Fibroblast of lung (primary cell): ENCODE measurements around the gene FZD2. TPM values are rescaled to one million over a fixed set of nuclear protein-coding genes. Genes with fewer than 3 reads are reported as not detected.
A peak's percentile ranks its signal among the peaks of the same experiment; 100 is the strongest.
"Not testable (repeated sequence)": the region's sequence is repeated elsewhere in the genome, so short reads cannot be mapped to it uniquely, and the experiment has no call there.

Source experiments
- DNase-seq, 2 donors: peaks; one replicate each; pipeline versions ENCODE4 v3.0.0 to v3.0.0-alpha.2; 2010; ENCODE audit warnings: low read depth in 2 of 2
- H2AFZ ChIP-seq: 2 replicates; pipeline ENCODE4 v1.5.1; 2012; ENCODE audit warnings: low read length, control low read depth, inconsistent platforms
- H3K27ac ChIP-seq: 2 replicates; pipeline ENCODE4 v1.5.1; 2011; ENCODE audit warnings: low read length, control low read depth; ENCODE audit not compliant: insufficient read depth
- H3K27me3 ChIP-seq: 2 replicates; pipeline ENCODE4 v1.5.1; 2011; ENCODE audit warnings: mild to moderate bottlenecking, low read length; ENCODE audit not compliant: control insufficient read depth, insufficient read depth
- H3K36me3 ChIP-seq: 2 replicates; pipeline ENCODE4 v1.5.1; 2011; ENCODE audit warnings: low read length; ENCODE audit not compliant: control insufficient read depth, insufficient read depth
- H3K4me1 ChIP-seq: 2 replicates; pipeline ENCODE4 v1.5.1; 2011; ENCODE audit warnings: low read length; ENCODE audit not compliant: control insufficient read depth, insufficient read depth; ENCODE audit errors: extremely low read depth
- H3K4me2 ChIP-seq: 2 replicates; pipeline ENCODE4 v1.5.1; 2011; ENCODE audit warnings: low read length, control low read depth; ENCODE audit not compliant: insufficient read depth; ENCODE audit errors: extremely low read depth
- H3K4me3 ChIP-seq, 4 experiments: fragments of 200-600 bp in 1 of 4; sonication (generic) in 1 of 4; replicated peaks in 1 of 4; 2 replicates each; pipeline ENCODE4 v1.5.1; 2011 to 2016; ENCODE audit warnings: low read length in 4 of 4, low read depth in 3 of 4, mild to moderate bottlenecking in 3 of 4, control low read depth in 2 of 4, inconsistent platforms in 1 of 4, mixed read lengths in 1 of 4; ENCODE audit not compliant: insufficient read depth in 1 of 4; ENCODE audit errors: control extremely low read depth in 1 of 4
- H3K79me2 ChIP-seq: 2 replicates; pipeline ENCODE4 v1.5.1; 2012; ENCODE audit warnings: mild to moderate bottlenecking, low read length, inconsistent platforms; ENCODE audit not compliant: control insufficient read depth, insufficient read depth
- H3K9ac ChIP-seq: 2 replicates; pipeline ENCODE4 v1.5.1; 2011; ENCODE audit warnings: mild to moderate bottlenecking, low read length, control low read depth; ENCODE audit not compliant: insufficient read depth
- H3K9me3 ChIP-seq: 2 replicates; pipeline ENCODE4 v1.5.1; 2012; ENCODE audit warnings: low read depth, low read length; ENCODE audit not compliant: control insufficient read depth, insufficient read depth
- H4K20me1 ChIP-seq: 2 replicates; pipeline ENCODE4 v1.5.1; 2011; ENCODE audit warnings: low read length; ENCODE audit not compliant: control insufficient read depth, insufficient read depth; ENCODE audit errors: extremely low read depth
- EZH2 ChIP-seq: IDR thresholded peaks from 2 replicates; pipeline ENCODE4 v1.5.1; 2012; ENCODE audit warnings: low read length, control low read depth, mild to moderate bottlenecking; ENCODE audit errors: missing control alignments
- polyA plus RNA-seq, 2 donors: library from polyadenylated mRNA; depleted of rRNA in 1 of 2; stranded (reverse) in 1 of 2; unstranded in 1 of 2; fragments of >200 nt; gene quantifications; 2 replicates each; pipeline ENCODE4 v1.2.1, GENCODE V29; 2011 to 2012; ENCODE audit warnings: missing spikeins in 1 of 2
- total RNA-seq: library from RNA; depleted of rRNA; stranded (reverse); fragments of >200 nt; gene quantifications from 2 replicates; pipeline ENCODE4 v1.2.1, GENCODE V29; 2014
- TF ChIP-seq, protein P1 (sequence below), 2 donors: IDR thresholded peaks in 1 of 2; conservative IDR thresholded peaks in 1 of 2; 1 replicate in 1 of 2; 2 replicates in 1 of 2; pipeline ENCODE4 v1.5.1; 2011 to 2012; ENCODE audit warnings: low read length in 2 of 2, control low read depth in 1 of 2, inconsistent platforms in 1 of 2, low read depth in 1 of 2, mild to moderate bottlenecking in 1 of 2

Gene FZD2
- total and polyA plus RNA-seq, 2 donors (not counting 1 experiment from before 2014, with no cell fraction given): 20.3 to 23.2 TPM

DNA sequence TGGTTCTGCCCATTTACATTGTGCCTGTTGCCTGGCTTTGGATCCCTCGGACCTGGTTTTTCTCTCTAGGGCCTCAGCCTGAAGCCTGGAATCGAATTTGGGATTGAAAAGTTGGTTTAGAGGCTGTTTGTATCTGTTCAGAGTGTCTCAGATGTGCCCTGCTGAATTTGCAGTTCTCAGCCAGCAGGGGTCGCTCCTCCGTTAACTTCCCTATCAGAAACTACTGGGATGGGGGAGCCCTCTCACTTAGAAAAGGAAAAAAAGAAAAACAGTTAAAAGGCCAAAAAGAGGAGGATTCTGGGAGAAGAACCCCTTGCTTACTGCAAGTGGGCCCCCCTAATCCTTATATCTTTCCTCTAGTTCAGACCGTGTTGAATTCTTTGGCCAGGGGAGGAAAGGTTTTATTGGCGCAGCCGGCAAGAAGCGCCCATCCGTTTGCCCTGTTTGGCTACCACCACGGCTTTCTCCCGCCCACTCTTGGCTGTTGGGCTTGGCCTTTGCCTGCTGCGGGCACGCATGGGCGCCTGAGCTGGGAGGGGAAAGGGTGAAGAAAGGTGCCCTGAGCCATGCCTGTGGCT lies 8.7 kb downstream of the FZD2 start:
- TF ChIP-seq EZH2: no peak
- TF ChIP-seq, protein P1, sequence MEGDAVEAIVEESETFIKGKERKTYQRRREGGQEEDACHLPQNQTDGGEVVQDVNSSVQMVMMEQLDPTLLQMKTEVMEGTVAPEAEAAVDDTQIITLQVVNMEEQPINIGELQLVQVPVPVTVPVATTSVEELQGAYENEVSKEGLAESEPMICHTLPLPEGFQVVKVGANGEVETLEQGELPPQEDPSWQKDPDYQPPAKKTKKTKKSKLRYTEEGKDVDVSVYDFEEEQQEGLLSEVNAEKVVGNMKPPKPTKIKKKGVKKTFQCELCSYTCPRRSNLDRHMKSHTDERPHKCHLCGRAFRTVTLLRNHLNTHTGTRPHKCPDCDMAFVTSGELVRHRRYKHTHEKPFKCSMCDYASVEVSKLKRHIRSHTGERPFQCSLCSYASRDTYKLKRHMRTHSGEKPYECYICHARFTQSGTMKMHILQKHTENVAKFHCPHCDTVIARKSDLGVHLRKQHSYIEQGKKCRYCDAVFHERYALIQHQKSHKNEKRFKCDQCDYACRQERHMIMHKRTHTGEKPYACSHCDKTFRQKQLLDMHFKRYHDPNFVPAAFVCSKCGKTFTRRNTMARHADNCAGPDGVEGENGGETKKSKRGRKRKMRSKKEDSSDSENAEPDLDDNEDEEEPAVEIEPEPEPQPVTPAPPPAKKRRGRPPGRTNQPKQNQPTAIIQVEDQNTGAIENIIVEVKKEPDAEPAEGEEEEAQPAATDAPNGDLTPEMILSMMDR (conservative IDR thresholded peaks at IDR 0.05 in 1 of 2, IDR thresholded peaks at IDR 0.05 in 1 of 2; ENCODE audit: low read depth in 1 of 2, low read length in 2 of 2): peak; percentile 38 to 49
- H3K4me1 ChIP-seq: no peaks in the 10 kb centered on the region
- no peak overlapping the region for H3K4me2 ChIP-seq
- no peaks in the 10 kb centered on the region for H3K79me2 ChIP-seq
- no peak overlapping the region for H3K27ac ChIP-seq
- H3K9me3 ChIP-seq: no peaks in the 10 kb centered on the region
- no peaks in the 10 kb centered on the region for H3K27me3 ChIP-seq
- no peak overlapping the region for H2AFZ ChIP-seq
- no peak overlapping the region for H3K9ac ChIP-seq
- no peaks in the 10 kb centered on the region for H4K20me1 ChIP-seq
- H3K36me3 ChIP-seq: no peaks in the 10 kb centered on the region
- DNase-seq: no peak
- no peak overlapping the region for H3K4me3 ChIP-seq

DNA sequence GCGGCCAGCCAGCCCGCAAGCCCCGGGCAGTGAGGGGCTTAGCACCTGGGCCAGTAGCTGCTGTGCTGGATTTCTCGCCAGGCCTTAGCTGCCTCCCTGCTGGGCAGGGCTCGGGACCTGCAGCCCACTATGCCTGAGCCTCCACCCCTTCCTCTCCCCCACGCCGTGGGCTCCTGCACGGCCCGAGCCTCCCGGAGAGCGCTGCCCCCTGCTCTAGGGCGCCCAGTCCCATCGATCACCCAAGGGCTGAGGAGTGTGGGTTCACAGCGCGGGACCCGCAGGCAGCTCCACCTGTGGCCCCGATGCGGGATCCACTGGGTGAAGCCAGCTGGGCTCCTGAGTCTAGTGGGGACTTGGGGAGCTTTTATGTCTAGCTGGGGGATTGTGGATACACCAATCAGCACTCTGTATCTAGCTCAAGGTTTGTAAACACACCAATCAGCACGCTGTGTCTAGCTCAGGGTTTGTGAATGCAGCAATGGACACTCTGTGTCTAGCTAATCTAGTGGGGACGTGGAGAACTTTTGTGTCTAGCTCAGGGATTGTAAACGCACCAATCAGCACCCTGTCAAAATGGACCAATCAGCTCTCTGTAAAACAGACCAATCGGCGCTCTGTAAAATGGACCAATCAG lies 11.1 kb downstream of the FZD2 start:
- H3K79me2 ChIP-seq, H3K9ac ChIP-seq, DNase-seq, H3K27me3 ChIP-seq, H4K20me1 ChIP-seq, H3K9me3 ChIP-seq, H3K36me3 ChIP-seq, H3K4me2 ChIP-seq, H3K27ac ChIP-seq, H3K4me1 ChIP-seq, H3K4me3 ChIP-seq, H2AFZ ChIP-seq: not testable (repeated sequence)

DNA sequence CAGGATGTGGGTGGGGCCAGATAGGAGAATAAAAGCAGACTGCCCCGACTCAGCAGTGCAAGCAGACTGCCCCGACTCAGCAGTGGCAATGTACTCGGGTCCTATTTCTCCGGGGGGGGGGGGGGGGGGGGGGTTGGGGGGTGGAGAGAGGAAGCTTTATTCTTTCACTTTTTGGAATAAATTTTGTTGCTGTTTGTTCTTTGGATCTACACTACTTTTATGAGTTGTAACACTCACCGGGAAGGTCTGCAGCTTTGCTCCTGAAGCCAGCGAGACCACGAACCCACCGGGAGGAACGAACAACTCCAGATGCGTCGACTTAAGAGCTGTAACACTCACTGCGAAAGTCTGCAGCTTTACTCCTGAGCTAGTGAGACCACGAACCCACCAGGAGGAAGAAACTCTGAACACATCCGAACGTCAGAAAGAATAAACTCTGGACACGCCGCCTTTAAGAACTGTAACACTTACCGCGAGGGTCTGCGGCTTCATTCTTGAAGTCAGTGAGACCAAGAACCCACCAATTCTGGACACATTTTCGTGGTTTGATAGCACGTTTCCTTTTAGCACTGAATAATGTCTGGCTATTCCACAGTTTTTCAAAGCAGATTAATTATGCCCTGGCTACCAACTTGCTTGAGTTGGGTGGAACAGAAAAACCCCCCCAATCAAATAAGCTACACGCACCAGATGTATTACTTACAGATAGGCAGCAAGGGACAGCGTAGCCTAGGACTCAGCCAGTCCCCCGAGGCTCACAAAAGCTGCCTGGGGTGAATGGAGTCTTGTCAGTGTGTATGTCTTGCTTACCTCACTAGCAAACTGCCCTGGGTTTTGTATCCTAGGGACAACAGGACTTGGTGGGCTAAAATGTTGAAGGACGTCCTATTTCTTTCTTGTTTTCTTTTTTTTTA lies 11.9 kb downstream of the FZD2 start:
- Histone ChIP-seq H3K4me2 (no peak overlapping the region), H3K79me2 (no peaks in the 10 kb centered on the region), H2AFZ (peak overlapping the region; percentile 35), H3K4me3 (no peak overlapping the region), H3K27me3 (no peaks in the 10 kb centered on the region), H3K4me1 (no peaks in the 10 kb centered on the region), H3K9me3 (no peaks in the 10 kb centered on the region), H3K9ac (no peak overlapping the region), H3K36me3 (no peaks in the 10 kb centered on the region), H3K27ac (no peak overlapping the region), H4K20me1 (no peaks in the 10 kb centered on the region)
- TF ChIP-seq, protein P1 (conservative IDR thresholded peaks at IDR 0.05 in 1 of 2, IDR thresholded peaks at IDR 0.05 in 1 of 2; ENCODE audit: low read depth in 1 of 2, low read length in 2 of 2): no peak
- TF ChIP-seq EZH2: no peak
- DNase-seq: no peak
